ENCODE measurements around the gene ABR.
"Not testable (repeated sequence)": the region's sequence is repeated elsewhere in the genome, so short reads cannot be mapped to it uniquely, and the experiment has no call there.

ABR gene

DNA sequence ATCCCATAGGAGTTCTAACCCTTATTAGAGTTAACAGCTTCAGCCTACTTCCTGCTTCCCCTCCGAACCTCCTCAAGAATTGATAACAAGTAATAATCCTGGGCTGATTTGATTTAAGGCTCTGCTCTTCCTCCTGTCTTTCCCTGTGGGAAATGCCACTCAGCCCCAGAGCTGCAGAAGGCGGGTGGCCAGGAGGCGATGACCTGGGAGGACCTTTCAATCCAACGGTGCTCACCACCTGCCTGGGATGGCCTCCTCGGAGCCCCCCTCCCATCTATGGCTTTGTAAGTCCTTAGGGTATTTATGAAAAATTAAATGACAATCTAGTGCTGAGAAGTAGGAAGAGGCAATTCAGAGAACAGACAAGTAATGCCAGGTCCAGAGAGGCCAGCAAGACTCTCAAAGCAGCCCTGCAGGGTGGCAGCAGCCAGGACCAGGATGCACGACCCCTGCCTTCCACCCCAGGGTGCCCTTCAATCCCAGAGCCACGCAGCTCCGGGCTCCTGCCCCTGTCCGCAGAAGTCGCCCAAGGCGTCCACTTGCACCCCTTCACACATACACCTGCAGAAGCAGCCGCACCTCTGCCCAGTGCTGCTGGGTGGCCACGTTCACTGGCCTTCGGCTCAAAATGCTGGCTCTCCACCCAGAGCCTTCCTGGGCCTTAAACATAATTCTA lies 34.3 kb downstream of the ABR start:
- DNase-seq, result no peak

DNA sequence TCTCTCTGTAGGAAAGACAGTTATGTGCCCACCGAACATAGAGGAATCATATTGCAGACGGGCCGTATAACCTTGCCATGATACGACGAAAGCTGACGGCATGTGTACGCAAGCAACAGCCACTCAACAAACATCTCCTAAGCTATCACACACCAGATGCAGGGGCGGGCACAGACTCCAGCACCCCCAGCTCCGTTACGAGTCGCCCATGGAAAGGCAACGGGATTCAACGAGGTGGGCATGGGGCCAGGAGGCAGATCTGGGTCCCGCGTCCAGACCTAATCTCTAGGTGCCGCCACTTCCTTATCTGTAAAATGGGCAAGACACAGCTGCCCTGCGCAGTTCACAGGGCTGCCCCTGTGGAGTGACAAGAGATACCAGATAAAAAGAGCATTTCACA lies 35.6 kb downstream of the ABR start:
- peak; percentile 17 for DNase-seq

DNA sequence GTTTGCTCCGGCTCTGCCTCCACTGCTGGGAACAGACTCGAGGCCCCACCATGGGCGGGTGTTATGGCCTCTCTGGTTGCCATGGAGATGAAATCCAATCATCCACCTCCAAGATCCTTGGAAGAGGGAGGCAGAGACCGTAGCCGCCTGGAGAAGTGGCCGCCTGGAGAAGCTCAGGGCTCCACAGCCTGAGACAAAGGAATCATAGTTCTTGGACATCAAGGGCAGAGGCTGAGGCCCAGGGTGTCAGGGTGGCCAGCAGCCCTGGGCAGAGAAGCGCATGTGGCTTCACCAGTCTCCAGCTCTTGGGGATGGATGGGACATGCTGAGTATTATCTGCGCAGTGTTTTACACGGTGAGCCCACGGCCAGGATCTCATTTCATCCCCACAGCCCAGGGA lies 36.2 kb downstream of the ABR start:
- no peak for DNase-seq

DNA sequence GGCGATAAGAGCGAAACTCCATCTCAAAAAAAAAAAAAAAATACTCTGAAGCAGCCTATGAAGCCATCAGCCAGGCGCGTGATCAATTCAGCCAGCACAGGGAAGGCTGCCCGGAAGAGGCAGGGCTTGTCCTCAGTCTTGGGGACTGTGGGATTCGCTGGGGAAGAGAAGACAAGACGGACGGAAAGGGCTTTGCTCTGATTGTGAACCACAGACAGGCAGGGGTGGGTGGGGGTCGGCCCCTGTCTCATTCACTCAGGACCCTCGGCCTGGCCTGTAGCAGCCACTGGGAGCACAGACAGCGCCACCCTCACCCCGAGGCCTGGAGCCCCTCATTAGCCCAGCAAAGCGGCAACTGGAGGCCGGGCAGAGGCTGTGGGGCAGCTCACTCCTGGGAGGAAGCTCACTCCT lies 37.2 kb downstream of the ABR start:
- DNase-seq, result no peak

DNA sequence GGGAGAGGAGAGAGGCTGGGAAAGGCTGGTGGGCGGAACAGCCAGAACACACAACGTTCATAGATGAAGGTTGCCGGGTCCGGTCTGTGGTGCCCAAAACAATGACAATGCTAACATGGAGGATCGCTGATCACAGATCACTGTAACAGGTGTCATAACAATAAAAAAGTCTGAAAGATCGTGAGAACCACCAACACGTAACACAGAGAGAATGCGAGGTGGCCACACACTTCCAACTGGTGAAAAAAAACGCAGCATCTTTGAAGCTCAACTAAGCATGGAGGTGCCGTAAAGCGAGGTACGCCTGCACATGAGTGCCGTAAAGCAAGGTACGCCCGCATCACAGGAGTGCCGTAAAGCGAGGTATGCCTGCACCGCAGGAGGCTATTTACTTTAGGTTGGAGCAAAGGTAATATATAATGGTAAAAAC lies 42.3 kb downstream of the ABR start:
- peak; percentile 93 for DNase-seq

DNA sequence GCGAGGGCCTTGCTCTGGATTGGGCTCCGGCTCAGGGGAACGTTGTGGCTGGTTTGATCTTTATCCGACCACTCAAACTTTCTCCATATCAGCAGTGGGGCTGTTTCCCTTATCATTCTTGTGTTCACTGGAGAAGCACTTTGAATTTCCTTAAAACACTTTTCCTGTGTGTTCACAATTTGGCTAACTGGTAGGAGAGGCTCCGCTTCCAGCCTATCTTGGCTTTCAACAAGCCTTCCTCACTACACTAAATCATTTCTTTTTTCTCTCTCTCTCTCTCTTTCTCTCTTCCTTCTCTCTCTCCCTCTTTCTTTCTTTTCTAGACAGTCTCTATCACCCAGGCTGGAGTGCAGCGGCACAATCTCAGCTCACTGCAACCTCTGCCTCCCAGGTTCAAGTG lies 43.0 kb downstream of the ABR start:
- DNase-seq, result no peak

DNA sequence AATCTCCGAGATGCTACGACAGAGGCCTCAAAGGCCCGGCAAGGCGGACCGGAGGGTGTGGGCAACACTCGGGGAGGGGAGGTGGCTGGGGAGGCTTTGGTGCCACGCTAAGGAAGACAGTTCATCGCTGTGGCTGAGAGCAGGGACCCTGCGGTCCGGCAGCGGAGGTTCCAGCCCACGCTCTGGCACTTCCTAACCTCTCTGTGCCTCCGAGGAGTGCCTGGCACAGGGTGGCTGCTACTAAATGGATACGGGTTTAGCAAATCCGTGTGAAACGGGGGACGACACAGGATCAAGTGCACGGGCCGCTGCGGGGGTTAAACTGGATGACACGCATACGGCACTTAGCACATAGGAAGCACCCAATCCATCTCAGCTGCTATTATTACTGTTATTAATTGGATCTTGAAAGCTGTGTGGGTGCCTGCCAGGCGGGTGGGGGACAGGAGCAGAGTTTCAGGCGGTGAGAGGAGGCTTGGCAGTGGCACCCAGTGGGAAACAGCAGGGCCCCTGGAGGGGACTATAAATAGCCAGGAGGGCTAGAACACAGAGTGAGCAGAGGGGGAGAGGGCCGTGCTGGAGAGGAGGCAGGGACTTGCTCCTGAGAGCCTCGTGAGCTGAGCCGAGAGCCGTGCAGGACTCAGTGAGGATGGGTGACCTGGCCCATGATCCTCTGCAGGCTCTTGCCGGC lies 45.0 kb downstream of the ABR start:
- DNase-seq, result no peak

DNA sequence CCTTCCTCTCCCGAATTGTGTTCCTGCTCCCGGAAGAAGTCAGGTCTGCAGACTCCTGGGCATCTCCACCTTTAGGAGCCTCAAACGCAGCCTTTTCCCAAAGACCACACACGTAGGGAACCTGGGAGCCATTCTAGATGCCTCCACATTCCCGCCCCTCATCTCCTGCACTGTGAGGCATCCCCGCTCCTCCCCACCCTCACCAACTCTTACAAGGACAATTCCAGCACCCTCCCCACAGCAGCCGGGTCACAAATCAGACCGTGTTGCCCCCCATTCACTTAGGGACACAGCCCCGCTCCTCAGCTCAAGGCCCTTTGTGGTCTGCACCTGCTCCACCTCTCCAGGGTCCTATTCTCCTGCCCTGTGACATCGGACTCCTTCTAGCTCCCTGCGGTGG lies 49.6 kb downstream of the ABR start:
- no peak for DNase-seq

DNA sequence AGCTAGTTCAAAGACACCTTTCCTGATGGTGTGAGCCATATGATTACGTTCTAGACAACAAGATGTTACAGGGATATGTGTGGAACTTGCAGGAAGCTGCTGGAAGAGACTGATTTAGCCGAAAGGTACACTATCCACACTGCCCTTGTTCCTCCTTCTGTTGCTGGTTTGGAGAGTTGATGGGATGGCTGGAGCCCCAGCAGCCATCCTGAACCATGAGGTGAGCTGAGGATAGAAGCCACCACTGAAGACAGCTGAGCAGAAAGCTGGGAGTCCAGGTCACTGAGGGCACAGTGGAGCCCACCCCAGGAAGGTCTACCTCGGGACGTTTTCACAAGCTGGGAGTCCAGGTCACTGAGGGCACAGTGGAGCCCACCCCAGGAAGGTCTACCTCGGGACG lies 51.3 kb downstream of the ABR start:
- DNase-seq, result not testable (repeated sequence)

DNA sequence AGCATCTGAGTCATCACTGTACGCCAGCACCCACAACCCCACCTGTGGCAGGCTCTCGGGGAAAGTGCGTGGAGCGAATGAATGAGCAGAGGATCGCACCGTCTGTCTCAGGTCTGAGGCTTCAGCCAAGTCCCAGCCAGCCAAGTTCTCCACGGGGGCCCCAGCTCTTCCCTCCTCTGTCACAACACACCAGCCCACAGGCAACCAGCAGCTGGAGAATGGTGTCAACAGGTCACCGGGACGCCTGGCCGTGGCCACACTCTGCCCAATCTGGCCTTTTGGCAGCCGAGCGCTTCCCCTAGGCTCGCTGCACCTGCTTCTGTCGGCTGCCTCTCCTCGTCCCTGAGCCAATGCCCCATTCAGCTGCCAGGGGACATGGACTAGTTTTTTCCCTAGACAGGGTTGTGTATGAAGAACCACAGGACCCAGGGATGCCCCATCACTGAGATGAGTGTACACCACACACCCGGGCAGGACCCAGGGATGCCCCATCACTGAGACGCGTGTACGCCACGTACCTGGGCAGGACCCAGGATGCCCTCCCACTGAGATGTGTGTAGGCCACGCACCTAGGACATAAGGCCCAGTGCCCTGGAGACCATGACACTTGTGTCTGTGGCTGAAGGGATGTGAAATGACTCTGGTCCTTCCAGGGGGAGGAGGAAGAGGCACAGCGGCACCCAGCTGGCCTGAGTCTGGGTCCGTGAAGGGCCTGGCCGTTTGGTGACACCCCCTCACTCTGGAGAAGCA lies 52.8 kb downstream of the ABR start:
- DNase-seq, result no peak

DNA sequence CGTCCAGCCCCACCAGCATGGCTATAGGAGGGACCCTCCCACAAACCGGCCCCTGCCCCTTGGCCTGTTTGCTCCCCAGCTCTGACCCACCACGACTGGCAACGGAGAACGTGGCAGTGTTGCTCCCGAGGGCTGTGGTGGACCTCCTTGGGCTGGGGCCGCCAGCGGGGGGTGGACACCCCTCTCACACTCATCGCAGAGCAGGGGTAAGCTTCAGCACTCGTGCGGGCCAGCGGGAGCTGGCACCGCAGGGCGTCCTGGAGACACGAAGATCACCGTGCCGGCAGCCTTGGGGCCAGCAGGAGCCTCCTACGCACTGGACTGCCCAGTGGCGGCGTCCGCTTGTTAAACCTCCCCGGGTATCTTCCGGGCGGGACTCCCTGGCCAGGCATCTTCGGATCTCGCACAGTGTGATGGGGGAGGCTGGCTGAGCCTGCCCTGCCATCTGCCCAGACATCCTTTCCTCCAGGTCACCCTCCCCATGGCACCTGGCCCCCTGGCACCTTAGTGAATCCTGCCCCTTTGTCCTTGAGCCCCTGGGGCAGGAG lies 53.5 kb downstream of the ABR start:
- DNase-seq, result no peak

DNA sequence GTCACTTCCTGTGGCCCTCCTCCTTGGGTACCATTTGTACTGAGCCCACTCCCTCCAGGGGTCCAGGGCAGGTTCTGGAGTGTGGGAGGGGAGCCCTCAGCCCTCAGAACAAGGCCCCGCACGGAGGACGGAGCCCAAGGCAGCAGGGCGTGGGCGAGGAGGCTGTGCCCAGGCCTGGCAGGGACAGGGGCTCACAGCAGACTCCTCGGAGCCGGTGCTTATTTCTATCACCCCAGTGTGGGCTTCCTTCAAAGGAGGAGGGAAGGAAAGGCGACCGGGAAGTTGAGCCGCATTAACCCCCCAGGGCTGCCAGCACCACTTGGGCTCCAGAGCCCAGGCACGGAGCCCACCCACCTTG lies 54.0 kb downstream of the ABR start:
- DNase-seq, result no peak

DNA sequence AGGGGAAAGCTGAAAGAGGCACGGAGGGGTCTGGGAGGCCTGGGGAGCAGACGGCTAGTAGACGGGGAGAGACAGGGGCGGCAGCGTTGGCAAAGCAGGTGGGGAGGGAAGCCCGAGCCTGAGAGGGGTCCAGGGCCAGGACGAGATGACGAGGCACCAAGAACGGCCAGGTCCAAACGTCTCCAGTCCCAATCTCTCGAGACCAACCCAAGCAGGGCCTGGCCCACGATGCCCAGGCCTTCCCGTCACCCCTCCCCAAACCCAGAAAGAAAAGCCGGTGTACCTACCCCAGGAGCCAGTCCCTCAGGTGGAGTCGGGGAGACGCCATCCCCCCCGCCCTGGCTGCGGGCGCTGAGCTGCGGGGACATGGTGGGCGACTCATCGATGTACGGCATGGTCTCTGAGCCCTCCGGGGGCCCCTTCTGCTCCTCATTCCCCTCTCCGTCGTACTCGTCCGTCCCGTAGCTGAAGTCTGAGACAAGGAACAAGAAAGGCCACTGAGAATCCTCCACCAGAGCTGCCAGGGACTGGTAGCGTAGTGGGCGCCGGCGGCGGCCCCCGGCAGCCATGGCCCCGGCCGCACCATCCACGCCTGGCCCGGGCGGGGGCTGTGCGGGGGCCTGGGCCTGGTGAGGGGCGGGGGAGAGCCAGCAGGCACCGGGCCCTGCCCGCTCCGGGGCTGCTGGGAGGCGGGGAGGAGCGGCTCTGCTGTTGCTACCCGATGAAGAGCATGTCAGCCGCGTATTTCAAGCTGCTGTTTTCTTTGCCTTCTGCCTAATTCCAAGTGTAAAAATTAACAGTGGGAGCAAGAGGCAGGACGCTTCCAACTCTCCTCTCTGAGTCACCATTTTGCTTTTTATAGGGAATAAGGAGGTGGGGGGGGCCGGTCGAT lies 54.6 kb downstream of the ABR start:
- DNase-seq, result no peak

DNA sequence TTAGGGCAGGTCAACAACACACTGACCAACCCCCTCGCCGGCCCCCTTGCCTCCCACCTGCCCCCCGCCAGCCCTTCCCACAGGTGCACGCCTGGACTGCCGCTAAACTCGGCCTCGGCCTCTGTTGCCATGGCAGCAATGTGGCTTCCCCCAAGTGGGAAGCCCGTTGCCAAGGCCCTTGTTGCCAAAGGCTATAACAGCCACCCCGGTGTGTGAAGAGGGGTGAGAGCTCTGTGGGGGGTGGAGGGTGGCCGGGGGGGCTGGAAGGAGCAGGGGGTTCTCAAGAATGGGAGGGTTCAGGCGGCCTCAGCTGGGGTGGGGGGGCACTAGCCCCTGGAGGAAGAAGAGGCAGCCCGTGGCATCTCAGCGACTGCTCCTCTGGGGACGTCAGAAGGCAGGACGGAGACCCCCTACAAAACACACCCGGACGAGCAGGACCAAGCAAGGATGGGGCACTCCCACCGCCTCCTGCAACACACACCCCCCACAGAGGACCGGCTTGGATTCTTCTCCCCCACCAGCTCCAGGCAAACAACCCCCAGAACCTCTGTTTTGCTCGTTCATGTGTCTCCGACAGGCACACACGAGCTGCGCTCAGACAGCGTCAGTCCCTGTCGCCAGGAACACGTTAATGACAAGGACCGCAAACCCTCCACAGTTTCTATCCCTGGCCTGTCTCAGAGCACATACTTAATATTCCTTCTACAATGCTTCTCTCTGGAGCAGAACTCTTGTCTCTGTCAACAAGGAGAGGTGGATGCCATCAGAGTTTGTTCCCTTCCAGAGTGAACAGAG lies 55.7 kb downstream of the ABR start:
- DNase-seq, result no peak

DNA sequence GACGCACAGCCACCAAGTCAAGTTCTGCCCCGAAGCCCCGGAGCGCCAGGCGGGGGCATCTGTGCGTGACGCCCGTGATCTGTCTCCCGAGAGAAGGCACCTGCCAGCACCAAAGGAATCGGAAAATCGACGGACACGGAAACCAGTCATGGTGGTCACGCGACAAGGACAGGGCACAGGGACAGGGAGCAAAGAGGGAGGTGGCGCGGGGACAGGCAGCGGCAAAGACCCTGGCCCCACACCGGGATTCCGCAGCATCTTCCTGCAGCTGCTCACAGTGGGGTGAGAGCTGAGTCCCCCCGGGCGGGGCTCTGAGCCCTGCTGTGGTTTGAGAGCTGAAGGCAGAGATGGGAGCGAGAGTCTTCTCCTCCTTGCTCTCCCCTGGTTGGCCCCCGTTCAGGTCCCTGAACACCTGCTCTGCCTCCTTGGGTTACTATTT lies 56.4 kb downstream of the ABR start:
- DNase-seq, result no peak

DNA sequence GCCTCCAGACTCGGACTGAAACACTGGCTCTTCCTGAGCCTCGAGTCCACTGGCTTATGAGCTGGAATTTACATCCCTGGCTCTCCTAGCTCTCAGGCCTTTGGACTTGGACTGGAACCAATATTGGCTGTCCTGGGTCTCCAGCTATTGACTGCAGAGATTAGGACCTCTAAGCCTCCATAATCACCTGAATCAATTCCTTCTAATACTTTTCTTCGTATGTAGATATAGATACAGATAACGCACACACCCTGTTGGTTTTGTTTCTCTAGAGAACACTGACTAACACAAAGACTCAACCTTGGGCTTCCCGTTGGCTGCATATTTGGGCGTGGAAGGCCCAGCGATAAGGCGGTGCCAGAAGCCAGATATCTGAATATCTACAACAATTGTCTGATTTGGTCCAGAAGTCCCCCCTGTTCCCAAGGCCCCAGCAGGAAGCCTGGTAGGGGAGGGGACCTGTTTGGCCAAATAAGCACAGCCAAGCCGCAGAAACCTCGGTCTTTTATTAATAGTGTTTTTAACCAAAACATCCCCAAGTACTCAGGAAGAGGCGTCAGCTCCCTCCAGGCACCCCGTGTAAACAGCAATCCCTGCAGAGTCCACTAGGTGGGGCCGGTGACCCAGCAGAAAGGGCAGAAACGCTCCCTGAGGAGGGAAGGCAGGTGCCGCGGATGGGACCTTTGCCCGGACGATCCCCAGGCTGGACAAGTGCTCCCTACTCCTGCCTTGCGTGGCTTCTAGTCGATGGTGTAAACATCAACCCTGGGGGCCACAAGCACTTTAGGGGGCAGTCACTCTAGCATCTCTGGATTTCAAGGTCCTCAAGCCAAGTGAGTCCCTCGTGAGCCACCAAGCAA lies 57.0 kb downstream of the ABR start:
- DNase-seq, result peak; percentile 64

DNA sequence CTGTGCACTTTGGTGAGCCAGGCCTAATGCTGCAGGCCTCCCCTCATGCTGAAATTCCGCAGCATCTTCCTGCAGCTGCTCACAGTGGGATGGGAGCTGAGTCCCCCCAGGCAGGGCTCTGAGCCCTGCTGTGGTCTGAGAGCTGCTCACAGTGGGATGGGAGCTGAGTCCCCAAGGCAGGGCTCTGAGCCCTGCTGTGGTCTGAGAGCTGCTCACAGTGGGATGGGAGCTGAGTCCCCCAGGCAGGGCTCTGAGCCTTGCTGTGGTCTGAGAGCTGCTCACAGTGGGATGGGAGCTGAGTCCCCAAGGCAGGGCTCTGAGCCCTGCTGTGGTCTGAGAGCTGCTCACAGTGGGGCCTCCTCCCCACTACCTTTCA lies 58.4 kb downstream of the ABR start:
- not testable (repeated sequence) for DNase-seq

DNA sequence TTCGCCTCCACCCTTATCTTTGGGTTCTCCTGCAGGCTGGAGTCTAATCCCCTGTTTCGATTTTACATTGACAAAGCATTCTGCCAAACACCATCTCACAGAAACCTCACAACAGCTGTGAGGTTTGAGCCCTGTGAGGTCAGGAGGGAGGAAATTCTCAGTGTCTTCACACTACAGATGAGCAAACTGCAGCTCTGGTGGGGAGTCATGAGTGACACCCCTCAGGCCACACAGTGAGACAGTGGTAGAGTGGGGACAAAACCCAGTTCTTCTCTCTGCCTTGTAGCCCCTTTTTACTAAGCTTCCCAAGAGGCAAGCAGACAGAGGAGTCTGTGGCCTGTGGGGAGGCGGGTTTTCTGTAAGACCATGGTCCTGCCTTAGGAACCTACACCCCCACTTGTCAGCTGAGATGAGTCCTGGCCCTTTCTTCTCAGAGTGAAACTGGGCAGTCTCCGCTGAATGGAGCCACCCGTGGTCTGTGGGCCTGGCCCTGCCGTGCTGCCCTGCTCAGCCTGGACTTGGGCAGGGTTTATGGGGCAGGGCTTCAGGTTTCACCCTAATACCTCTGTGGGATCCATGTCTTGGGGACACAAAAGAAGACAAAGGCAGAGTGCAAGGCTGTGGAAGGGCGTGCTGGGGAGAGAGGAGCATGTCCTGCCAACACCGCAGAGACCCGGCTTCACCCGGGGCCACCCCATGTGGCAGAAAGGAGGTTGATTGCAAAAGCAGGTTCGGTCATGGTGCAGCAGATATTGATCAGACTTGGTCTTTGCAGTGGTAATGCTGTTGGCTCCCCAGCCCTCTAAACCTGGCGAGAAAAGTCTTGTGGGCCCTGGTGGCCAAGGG lies 59.0 kb downstream of the ABR start:
- no peak for DNase-seq

DNA sequence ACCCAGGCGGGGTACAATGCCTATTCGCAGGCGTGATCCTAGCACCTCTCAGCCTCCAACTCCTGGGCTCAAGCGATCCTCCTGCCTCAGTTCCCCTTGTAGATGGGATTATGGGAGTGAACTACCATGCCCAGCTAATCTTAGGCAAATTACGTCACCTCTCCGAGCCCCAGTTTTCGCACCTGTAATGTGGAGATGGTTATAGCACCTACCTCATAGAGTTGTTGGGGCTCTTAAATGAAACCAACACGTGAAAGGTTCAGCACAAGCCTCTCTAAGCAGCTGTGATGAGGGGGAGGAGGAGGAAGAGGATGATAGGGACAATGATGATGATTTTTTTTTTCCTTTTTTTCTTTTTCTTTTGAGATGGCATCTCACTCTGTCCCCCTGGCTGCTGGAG lies 59.9 kb downstream of the ABR start:
- DNase-seq, result no peak

DNA sequence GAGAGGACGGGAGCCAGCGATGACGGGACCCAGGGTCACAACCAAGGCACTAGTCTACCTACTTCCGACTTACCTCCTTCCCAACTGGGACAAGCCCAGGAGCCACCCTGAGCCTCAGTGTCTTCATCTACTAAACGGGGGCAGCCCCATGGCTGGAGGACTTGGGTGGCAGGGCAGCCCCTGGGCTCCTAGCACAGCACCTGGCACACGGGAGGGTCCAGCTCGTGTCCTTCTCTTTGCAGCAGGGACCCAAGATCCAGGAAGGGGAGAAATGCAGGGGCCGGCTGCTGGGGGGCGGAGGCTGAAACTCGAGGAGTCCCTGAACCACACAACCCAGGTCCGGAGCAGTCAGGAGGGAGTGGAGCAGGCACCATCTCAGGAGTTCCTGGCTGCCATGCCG lies 63.2 kb downstream of the ABR start:
- DNase-seq, result no peak
